OCI-LY1 (cell line): ENCODE results near the gene HSFX3.
A peak's percentile ranks its signal among the peaks of the same experiment; 100 is the strongest.
"Not testable (repeated sequence)": the region's sequence is repeated elsewhere in the genome, so short reads cannot be mapped to it uniquely, and the experiment has no call there.

Experiments
- H2AFZ ChIP-seq: fragments of 200-600 bp; sonication (generic), shearing (Covaris generic); 2 replicates; pipeline ENCODE4 v1.6.0; 2014; ENCODE audit warnings: antibody characterized with exemption, mild to moderate bottlenecking, low read length
- H3F3A ChIP-seq: fragments of 200-600 bp; sonication (generic), shearing (Covaris generic); 2 replicates; pipeline ENCODE4 v1.6.0; 2014; ENCODE audit warnings: mild to moderate bottlenecking, antibody characterized with exemption, low read length, moderate library complexity; ENCODE audit not compliant: insufficient read depth
- H3K27ac ChIP-seq: fragments of 200-600 bp; sonication (generic); 2 replicates; pipeline ENCODE4 v1.5.1; 2014; ENCODE audit warnings: low read length, mixed run types, mild to moderate bottlenecking, low read depth; ENCODE audit not compliant: poor library complexity, severe bottlenecking
- H3K27me3 ChIP-seq: fragments of 200-600 bp; sonication (generic); 2 replicates; pipeline ENCODE4 v1.6.0; 2014; ENCODE audit warnings: antibody characterized with exemption, mild to moderate bottlenecking, low read length, moderate library complexity; ENCODE audit not compliant: insufficient read depth
- H3K36me3 ChIP-seq: fragments of 200-600 bp; sonication (generic); 2 replicates; pipeline ENCODE4 v1.6.1; 2014; ENCODE audit warnings: mild to moderate bottlenecking, antibody characterized with exemption, low read length, moderate library complexity, mixed read lengths; ENCODE audit not compliant: insufficient read depth
- H3K4me1 ChIP-seq: fragments of 200-600 bp; sonication (generic); 2 replicates; pipeline ENCODE4 v1.5.1; 2014; ENCODE audit warnings: mild to moderate bottlenecking, low read length, moderate library complexity; ENCODE audit not compliant: insufficient read depth, severe bottlenecking
- H3K4me2 ChIP-seq: fragments of 200-600 bp; sonication (generic), shearing (Covaris generic); 2 replicates; pipeline ENCODE4 v1.6.1; 2014; ENCODE audit warnings: low read length
- H3K4me3 ChIP-seq: fragments of 200-600 bp; sonication (generic); 2 replicates; pipeline ENCODE4 v1.5.1; 2014; ENCODE audit warnings: low read length, low read depth, mild to moderate bottlenecking, mixed read lengths; ENCODE audit not compliant: poor library complexity, severe bottlenecking
- H3K79me2 ChIP-seq: fragments of 200-600 bp; shearing (Covaris generic); 2 replicates; pipeline ENCODE4 v1.6.1; 2016; ENCODE audit warnings: mixed run types, low read length, mixed read lengths; ENCODE audit not compliant: insufficient read depth
- H3K9ac ChIP-seq: fragments of 200-600 bp; sonication (generic), shearing (Covaris generic); 2 replicates; pipeline ENCODE4 v1.6.1; 2014; ENCODE audit warnings: mild to moderate bottlenecking, low read length, mixed read lengths
- H3K9me2 ChIP-seq: fragments of 200-600 bp; sonication (generic), shearing (Covaris generic); 2 replicates; pipeline ENCODE4 v1.6.1; 2014; ENCODE audit warnings: low read depth, mild to moderate bottlenecking, low read length, mixed read lengths
- H3K9me3 ChIP-seq: fragments of 200-600 bp; shearing (Covaris generic); 2 replicates; pipeline ENCODE4 v1.6.1; 2014; ENCODE audit warnings: low read length, mixed read lengths
- H4K20me1 ChIP-seq: fragments of 200-600 bp; sonication (generic), shearing (Covaris generic); 2 replicates; pipeline ENCODE4 v1.6.0; 2016; ENCODE audit warnings: mild to moderate bottlenecking, low read length; ENCODE audit not compliant: insufficient read depth
- CTCF ChIP-seq: fragments of 200-600 bp; sonication (generic), shearing (Covaris generic); IDR thresholded peaks from 2 replicates; pipeline ENCODE4 v1.5.1; 2017; ENCODE audit warnings: mild to moderate bottlenecking, antibody characterized with exemption, low read length, moderate library complexity, mixed read lengths
- EZH2 ChIP-seq: fragments of 200-600 bp; sonication (generic), shearing (Covaris generic); IDR thresholded peaks from 2 replicates; pipeline ENCODE4 v1.8.0; 2017; ENCODE audit warnings: borderline replicate concordance, mixed run types, mild to moderate bottlenecking, antibody characterized with exemption, low read length, moderate library complexity, mixed read lengths

HSFX3 gene

GRCh38 chrX:149545545-149546543 is 3.9 kb downstream of the HSFX3 start:
- not testable (repeated sequence) for H3K27me3 ChIP-seq, H3K4me3 ChIP-seq, H2AFZ ChIP-seq, H3K9ac ChIP-seq, H3K4me1 ChIP-seq, H3K9me2 ChIP-seq, H3K27ac ChIP-seq, H3K79me2 ChIP-seq, H3F3A ChIP-seq, H3K4me2 ChIP-seq, H4K20me1 ChIP-seq, H3K9me3 ChIP-seq, H3K36me3 ChIP-seq

- no peaks in the 10 kb centered on the region for H3F3A ChIP-seq
- H3K9ac ChIP-seq, result peak overlapping the region; percentile 92
- peak overlapping the region; percentile 97 for H3K4me3 ChIP-seq
- TF ChIP-seq CTCF, result no peak
- TF ChIP-seq EZH2, result no peak
- H3K79me2 ChIP-seq, result no peaks in the 10 kb centered on the region
- no peak overlapping the region for H2AFZ ChIP-seq
- H3K27me3 ChIP-seq, result no peaks in the 10 kb centered on the region
- peaks cover 11% of the 10 kb centered on the region for H3K4me1 ChIP-seq
- H4K20me1 ChIP-seq, result no peaks in the 10 kb centered on the region
- H3K9me3 ChIP-seq, result no peaks in the 10 kb centered on the region
- H3K4me2 ChIP-seq, result peak overlapping the region; percentile 70
- H3K36me3 ChIP-seq, result no peaks in the 10 kb centered on the region
- peak overlapping the region; percentile 93 for H3K27ac ChIP-seq
- H3K9me2 ChIP-seq, result no peaks in the 10 kb centered on the region
These were observed 8.1 kb downstream of the HSFX3 start for GRCh38 chrX:149541521-149542047.

GRCh38 chrX:149540621-149541520 is 8.9 kb downstream of the HSFX3 start, which contains the start of gene EOLA1:
Gene EOLA1, plus strand, starts transcription at chrX:149541012. Its CDS starts 4,619 bp downstream, at chrX:149545631.
- H3K4me2 ChIP-seq, result peak within 1 kb of the TSS; percentile 73
- no peaks in the 10 kb centered on the region for H3K27me3 ChIP-seq
- no peaks in the 10 kb centered on the region for H3K36me3 ChIP-seq
- no peaks in the 10 kb centered on the region for H3K9me3 ChIP-seq
- peaks cover 11% of the 10 kb centered on the region for H3K4me1 ChIP-seq
- peak within 1 kb of the TSS; percentile 93 for H3K27ac ChIP-seq
- H2AFZ ChIP-seq, result no peak within 1 kb of the TSS
- H3K4me3 ChIP-seq, result peak within 1 kb of the TSS; percentile 97
- H3F3A ChIP-seq, result no peaks in the 10 kb centered on the region
- H3K9ac ChIP-seq, result peak within 1 kb of the TSS; percentile 92
- H4K20me1 ChIP-seq, result no peaks in the 10 kb centered on the region
- no peak for TF ChIP-seq CTCF
- no peak for TF ChIP-seq EZH2
- H3K79me2 ChIP-seq, result no peaks in the 10 kb centered on the region
- H3K9me2 ChIP-seq, result no peaks in the 10 kb centered on the region
